Measurements from ENCODE around the gene PUSL1.

The PUSL1 gene

DNA sequence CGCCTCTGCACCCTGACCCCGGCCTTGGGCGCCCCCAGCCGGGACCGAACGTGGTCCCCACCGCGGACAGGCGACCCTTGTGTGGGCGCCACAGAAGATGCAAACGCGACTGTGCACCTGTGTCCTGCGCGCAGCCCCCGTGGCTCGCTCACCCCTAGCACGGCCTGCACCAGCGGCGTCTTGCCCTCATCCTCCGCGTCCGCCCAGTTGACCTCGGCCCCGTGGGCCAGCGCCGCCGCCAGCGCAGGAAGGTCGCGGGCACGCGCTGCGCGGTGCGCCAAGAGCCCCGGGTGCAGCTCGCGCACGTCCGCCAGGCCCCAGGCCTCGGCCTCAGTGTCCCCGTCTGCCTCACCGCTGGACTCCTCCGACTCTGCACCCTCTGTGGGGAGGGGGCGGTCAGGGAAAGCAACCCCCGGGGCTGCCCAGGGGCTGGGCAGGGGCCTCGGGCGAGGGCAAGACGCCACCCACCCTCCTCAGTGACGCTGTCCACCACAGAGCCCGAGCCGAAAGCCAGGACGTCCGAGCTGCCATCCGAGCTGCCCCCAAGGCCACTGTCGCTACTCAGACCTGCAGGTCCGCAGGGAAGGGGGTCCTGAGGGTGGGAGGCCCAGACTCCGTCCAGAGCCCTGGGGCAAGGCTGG, 14.0 kb upstream of the PUSL1 start:
- H3K4me1 ChIP-seq, result peaks cover 0 to 25% (median 7%) of the 10 kb centered on the region in 4 donors
- no peak overlapping the region for H3K4me3 ChIP-seq
- H3K27me3 ChIP-seq, result peaks cover 0 to 16% of the 10 kb centered on the region in 2 donors
- H3K9me3 ChIP-seq, result no peaks in the 10 kb centered on the region
- H3K27ac ChIP-seq, result no peak overlapping the region
- intact Hi-C loops (cut with DNase I; ENCODE audit: low total_unique reads), result loop anchor here (5.0 kb wide), 1 partner anchor 172 kb away; no protein-coding TSS in a partner anchor
- TF ChIP-seq, protein P1, sequence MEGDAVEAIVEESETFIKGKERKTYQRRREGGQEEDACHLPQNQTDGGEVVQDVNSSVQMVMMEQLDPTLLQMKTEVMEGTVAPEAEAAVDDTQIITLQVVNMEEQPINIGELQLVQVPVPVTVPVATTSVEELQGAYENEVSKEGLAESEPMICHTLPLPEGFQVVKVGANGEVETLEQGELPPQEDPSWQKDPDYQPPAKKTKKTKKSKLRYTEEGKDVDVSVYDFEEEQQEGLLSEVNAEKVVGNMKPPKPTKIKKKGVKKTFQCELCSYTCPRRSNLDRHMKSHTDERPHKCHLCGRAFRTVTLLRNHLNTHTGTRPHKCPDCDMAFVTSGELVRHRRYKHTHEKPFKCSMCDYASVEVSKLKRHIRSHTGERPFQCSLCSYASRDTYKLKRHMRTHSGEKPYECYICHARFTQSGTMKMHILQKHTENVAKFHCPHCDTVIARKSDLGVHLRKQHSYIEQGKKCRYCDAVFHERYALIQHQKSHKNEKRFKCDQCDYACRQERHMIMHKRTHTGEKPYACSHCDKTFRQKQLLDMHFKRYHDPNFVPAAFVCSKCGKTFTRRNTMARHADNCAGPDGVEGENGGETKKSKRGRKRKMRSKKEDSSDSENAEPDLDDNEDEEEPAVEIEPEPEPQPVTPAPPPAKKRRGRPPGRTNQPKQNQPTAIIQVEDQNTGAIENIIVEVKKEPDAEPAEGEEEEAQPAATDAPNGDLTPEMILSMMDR (IDR thresholded peaks at IDR 0.05), result no peak
- H3K36me3 ChIP-seq, result peaks cover 3 to 56% (median 28%) of the 10 kb centered on the region in 3 donors
- DNase-seq, result no peak

DNA sequence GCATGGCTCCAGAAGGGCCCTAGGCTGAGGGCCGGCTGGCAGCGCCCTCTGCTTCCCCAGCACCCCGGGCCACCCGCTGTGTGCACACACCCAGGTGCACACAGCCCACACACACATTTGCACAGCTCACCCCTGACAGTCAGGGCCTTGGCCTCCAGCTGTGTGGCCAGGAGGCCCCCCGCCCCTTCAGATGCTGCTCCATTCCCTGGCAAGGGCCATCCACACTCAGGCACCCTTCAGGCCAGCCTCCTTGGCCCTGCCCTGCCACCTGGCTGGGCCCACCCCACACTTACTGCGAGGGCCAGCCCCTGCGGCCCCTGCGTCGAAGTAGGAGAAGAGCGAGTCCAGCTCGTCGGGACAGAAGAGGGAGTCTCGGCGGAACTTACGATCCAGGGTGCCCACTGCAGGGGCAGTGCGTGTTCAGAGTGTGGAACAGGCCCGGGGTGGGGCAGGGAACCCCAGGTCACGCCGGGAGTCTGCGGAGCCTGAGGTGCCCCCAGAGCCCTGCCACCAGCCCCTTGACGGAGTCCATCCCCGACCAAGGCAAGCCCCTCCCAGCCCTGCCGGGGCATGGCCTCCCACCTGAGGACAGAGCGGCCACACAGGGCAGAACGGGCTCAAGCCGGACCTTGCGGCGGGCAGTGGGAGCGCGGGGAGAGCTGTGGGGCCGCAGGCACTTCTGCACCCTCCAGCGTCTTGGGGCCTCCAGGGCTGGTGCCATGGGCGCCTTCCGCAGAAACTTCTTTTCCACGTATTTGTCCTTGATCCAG, 13.1 kb upstream of the PUSL1 start:
- intact Hi-C loops (cut with DNase I; ENCODE audit: low total_unique reads), result no loop called here
- H3K36me3 ChIP-seq, result peaks cover 3 to 66% (median 28%) of the 10 kb centered on the region in 3 donors
- H3K4me3 ChIP-seq, result no peak overlapping the region
- no peak for DNase-seq
- H3K27ac ChIP-seq, result no peak overlapping the region
- peaks cover 0 to 13% of the 10 kb centered on the region in 2 donors for H3K27me3 ChIP-seq
- no peaks in the 10 kb centered on the region for H3K9me3 ChIP-seq
- TF ChIP-seq, protein P1 (IDR thresholded peaks at IDR 0.05), result no peak
- peaks cover 0 to 21% (median 7%) of the 10 kb centered on the region in 4 donors for H3K4me1 ChIP-seq

DNA sequence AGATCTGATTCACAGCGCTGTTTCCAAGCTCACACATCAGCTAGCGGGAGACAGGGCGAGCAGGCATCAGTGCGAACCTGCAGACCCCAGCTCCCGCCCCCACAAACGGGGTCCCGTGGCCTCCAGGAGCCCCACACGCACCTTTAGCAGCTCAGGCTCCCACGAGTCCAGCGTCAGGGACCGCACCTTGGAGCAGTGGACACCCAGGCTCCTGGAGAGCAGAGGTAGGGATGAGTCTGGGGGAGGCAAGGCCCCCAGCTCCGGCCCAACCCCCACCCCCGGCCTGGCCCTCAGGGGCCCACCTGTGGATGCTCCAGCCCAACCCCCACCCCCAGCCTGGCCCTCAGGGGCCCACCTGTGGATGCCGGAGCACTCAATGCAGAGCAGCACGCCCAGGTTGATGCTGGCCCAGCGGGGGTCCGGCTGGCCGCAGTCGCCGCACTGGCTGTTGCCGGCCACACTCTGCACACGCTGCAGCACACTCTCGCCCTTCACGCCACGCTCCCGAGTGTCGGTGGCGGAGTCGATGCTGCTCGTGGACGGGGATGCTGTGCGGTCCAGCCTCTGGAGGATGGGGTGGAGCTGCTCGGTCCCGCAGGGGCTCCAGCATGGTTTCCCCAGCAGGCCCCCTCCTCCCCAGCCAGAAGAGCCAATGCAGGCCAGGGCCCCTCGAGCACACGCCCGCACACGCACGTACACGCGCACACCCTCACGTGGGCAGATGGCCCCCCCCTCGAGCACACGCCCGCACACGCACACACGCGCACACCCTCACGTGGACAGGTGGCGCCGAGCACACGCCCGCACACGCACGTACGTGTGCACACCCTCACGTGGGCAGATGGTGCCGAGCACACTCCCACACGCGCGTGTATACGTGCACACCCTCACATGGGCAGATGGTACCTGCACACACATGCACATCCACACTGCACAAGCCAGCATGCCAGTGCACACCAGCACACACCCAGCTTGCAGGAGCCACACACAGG, 12.0 kb upstream of the PUSL1 start:
- TF ChIP-seq, protein P1 (IDR thresholded peaks at IDR 0.05), result no peak
- H3K27me3 ChIP-seq, result peaks cover 0 to 3% of the 10 kb centered on the region in 2 donors
- H3K36me3 ChIP-seq, result peaks cover 3 to 68% (median 28%) of the 10 kb centered on the region in 3 donors
- intact Hi-C loops (cut with DNase I; ENCODE audit: low total_unique reads), result no loop called here
- no peaks in the 10 kb centered on the region for H3K9me3 ChIP-seq
- DNase-seq, result no peak
- H3K4me3 ChIP-seq, result no peak overlapping the region
- no peak overlapping the region for H3K27ac ChIP-seq
- peaks cover 0 to 11% (median 1%) of the 10 kb centered on the region in 4 donors for H3K4me1 ChIP-seq

DNA sequence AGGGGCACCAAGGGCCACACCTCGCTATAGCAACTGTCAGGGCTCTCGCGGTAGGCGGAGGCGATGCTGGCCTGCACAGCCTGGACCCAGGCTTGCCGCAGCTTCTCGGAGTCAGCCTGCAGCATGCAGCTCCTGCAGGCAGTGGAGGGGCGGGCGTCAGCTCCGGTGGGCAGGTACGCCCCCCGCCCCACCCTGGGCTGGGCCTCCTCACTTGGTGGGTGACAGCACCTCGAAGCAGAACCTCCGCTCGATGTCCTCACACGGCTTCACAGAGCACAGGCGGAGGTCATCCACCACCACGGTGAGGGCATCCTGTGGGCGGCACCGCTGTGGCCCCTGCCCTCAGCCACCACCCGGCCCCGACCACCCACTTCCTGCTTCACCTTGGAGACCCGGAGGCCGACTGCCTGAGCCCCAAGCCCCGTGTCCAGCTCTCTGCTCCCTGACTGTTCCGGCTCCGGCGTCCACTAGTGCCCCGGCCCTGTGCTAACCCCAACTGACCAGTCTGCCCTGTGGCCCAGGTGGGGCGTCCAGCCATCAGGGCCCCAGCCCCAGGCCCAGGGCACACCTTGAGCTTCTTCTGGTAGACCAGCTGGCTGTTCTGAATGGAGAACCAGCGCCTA, 10.5 kb upstream of the PUSL1 start:
- Histone ChIP-seq H3K4me3 (no peak overlapping the region), H3K9me3 (no peaks in the 10 kb centered on the region), H3K4me1 (no peaks in the 10 kb centered on the region), H3K27me3 (no peaks in the 10 kb centered on the region), H3K36me3 (peaks cover 3 to 68% (median 28%) of the 10 kb centered on the region in 3 donors), H3K27ac (no peak overlapping the region)
- DNase-seq, result no peak
- TF ChIP-seq, protein P1 (IDR thresholded peaks at IDR 0.05), result no peak
- intact Hi-C loops (cut with DNase I; ENCODE audit: low total_unique reads), result no loop called here

Data from tibial artery (tissue), 4 donors.